Endothelial cell of umbilical vein (primary cell): ENCODE results near the gene CCR2. TPM values are rescaled to one million over a fixed set of nuclear protein-coding genes. Genes with fewer than 3 reads are reported as not detected.

ENCODE experiments used
- BruUV-seq: library from RNA; stranded (reverse); fragments of 400-500 nt; replicated peaks from 2 replicates; lab custom pipeline; 2021; lab: Mats Ljungman, UMichigan
- CTCF ChIA-PET: fragments of 300-600, 350-600 bp; sonication (Branson Sonifier 250); formaldehyde crosslinking; loops from one replicate; lab custom pipeline; 2021; ENCODE audit warnings: antibody characterized with exemption, inconsistent platforms; lab: Charles Lee
- POLR2A ChIA-PET: fragments of 300-600, 350-600 bp; sonication (Branson Sonifier 250); formaldehyde crosslinking; loops from one replicate; lab custom pipeline; 2021; ENCODE audit warnings: antibody characterized with exemption, inconsistent platforms; lab: Charles Lee
- DNase-seq: peaks from one replicate; pipeline ENCODE4 v3.0.0-alpha.2; 2011; ENCODE audit warnings: low read depth, low spot score
- FAIRE-seq: peaks from 2 replicates; lab custom pipeline; 2011; peaks lifted over from hg19 to GRCh38; lab: Jason Lieb, UNC
- H2AFZ ChIP-seq: 2 replicates; pipeline ENCODE4 v1.6.0; 2012; ENCODE audit warnings: low read depth, low read length, control low read depth, inconsistent platforms
- H3K27ac ChIP-seq: 2 replicates; pipeline ENCODE4 v1.5.1; 2011; ENCODE audit warnings: low read depth, mild to moderate bottlenecking, control low read depth, low read length, moderate library complexity; ENCODE audit not compliant: insufficient read depth
- H3K27me3 ChIP-seq, 2 experiments: 2 replicates each; pipeline versions ENCODE4 v1.6.0 to v1.6.1; 2011; ENCODE audit warnings: low read length in 2 of 2, mixed read lengths in 1 of 2; ENCODE audit not compliant: control insufficient read depth in 2 of 2, insufficient read depth in 2 of 2
- H3K36me3 ChIP-seq, 2 experiments: 2 replicates in 1 of 2; 3 replicates in 1 of 2; pipeline ENCODE4 v1.5.1; 2011; ENCODE audit warnings: low read length in 2 of 2, mild to moderate bottlenecking in 1 of 2, moderate library complexity in 1 of 2; ENCODE audit not compliant: control insufficient read depth in 2 of 2, insufficient read depth in 2 of 2; ENCODE audit errors: extremely low read depth in 1 of 2
- H3K4me1 ChIP-seq: 3 replicates; pipeline ENCODE4 v1.5.1; 2011; ENCODE audit warnings: mild to moderate bottlenecking, low read length; ENCODE audit not compliant: control insufficient read depth, insufficient read depth; ENCODE audit errors: extremely low read depth
- H3K4me2 ChIP-seq: 2 replicates; pipeline ENCODE4 v1.6.1; 2011; ENCODE audit warnings: low read length, control low read depth, mixed read lengths; ENCODE audit not compliant: insufficient read depth
- H3K4me3 ChIP-seq, 3 experiments: fragments of 200-600 bp in 1 of 3; sonication (generic), shearing (Covaris generic) in 1 of 3; replicated peaks in 1 of 3; 2 replicates each; pipeline ENCODE4 v1.5.1; 2011 to 2016; ENCODE audit warnings: control low read depth in 3 of 3, low read length in 3 of 3, mild to moderate bottlenecking in 2 of 3, inconsistent platforms in 1 of 3, low read depth in 1 of 3, moderate library complexity in 1 of 3; ENCODE audit not compliant: insufficient read depth in 1 of 3
- H3K79me2 ChIP-seq: 2 replicates; pipeline ENCODE4 v1.6.0; 2012; ENCODE audit warnings: low read length, inconsistent platforms; ENCODE audit not compliant: control insufficient read depth, insufficient read depth
- H3K9ac ChIP-seq: replicated peaks from 2 replicates; pipeline ENCODE3; 2011; ENCODE audit warnings: low read length, control low read depth; ENCODE audit not compliant: insufficient read depth; ENCODE audit errors: extremely low read depth
- H3K9me1 ChIP-seq: replicated peaks from 3 replicates; pipeline ENCODE4 v1.6.0; 2011; ENCODE audit warnings: mild to moderate bottlenecking, low read length; ENCODE audit not compliant: control insufficient read depth, insufficient read depth; ENCODE audit errors: extremely low read depth
- H3K9me3 ChIP-seq: replicated peaks from 2 replicates; pipeline ENCODE4 v1.5.1; 2012; ENCODE audit warnings: low read length, inconsistent platforms; ENCODE audit not compliant: control insufficient read depth, insufficient read depth
- H4K20me1 ChIP-seq: replicated peaks from 2 replicates; pipeline ENCODE3; 2011; ENCODE audit warnings: mild to moderate bottlenecking, low read length; ENCODE audit not compliant: control insufficient read depth, insufficient read depth; ENCODE audit errors: extremely low read depth
- CTCF ChIP-seq, 2 donors: IDR thresholded peaks; 1 replicate in 1 of 2; 2 replicates in 1 of 2; pipeline ENCODE4 v1.5.1; 2011; ENCODE audit warnings: low read length in 2 of 2, mild to moderate bottlenecking in 2 of 2, moderate library complexity in 2 of 2, control low read depth in 1 of 2, inconsistent platforms in 1 of 2, low read depth in 1 of 2; ENCODE audit not compliant: insufficient read depth in 1 of 2; ENCODE audit errors: extremely low read depth in 1 of 2
- EZH2 ChIP-seq: IDR thresholded peaks from 2 replicates; pipeline ENCODE4 v1.6.1; 2012; ENCODE audit warnings: borderline replicate concordance, low read depth, mild to moderate bottlenecking, moderate library complexity, low read length, inconsistent platforms; ENCODE audit not compliant: severe bottlenecking
- FOS ChIP-seq: IDR thresholded peaks from 2 replicates; pipeline ENCODE4 v1.6.1; 2011; ENCODE audit warnings: mild to moderate bottlenecking, low read length, moderate library complexity, borderline replicate concordance; ENCODE audit not compliant: insufficient read depth
- GATA2 ChIP-seq: IDR thresholded peaks from 2 replicates; pipeline ENCODE4 v1.7.0; 2011; ENCODE audit warnings: low read depth, mild to moderate bottlenecking, moderate library complexity, mixed read lengths, low read length; ENCODE audit not compliant: insufficient read length, insufficient read depth
- JUN ChIP-seq: IDR thresholded peaks from 2 replicates; pipeline ENCODE4 v1.6.1; 2011; ENCODE audit warnings: borderline replicate concordance, low read depth; ENCODE audit not compliant: insufficient read length, insufficient read depth
- MAX ChIP-seq: IDR thresholded peaks from 2 replicates; pipeline ENCODE4 v1.6.1; 2011; ENCODE audit not compliant: insufficient read depth, insufficient read length
- MYC ChIP-seq: IDR thresholded peaks from one replicate; pipeline ENCODE4 v1.6.1; 2011; ENCODE audit warnings: mild to moderate bottlenecking, low read depth, low read length
- POLR2A ChIP-seq: IDR thresholded peaks from 2 replicates; pipeline ENCODE4 v1.6.1; 2012; ENCODE audit warnings: low read depth, mild to moderate bottlenecking, control low read depth, low read length
- POLR2AphosphoS5 ChIP-seq: IDR thresholded peaks from 2 replicates; pipeline ENCODE4 v1.6.1; 2012; ENCODE audit warnings: low read depth, mild to moderate bottlenecking, control low read depth, low read length, moderate library complexity; ENCODE audit not compliant: insufficient read depth
- dilution Hi-C: fragments of 300-500 bp; cut with MboI; formaldehyde crosslinking; loops from one replicate; pipeline ENCODE4 v1.15.0; 2019; ENCODE audit warnings: low sequenced_read_pairs; ENCODE audit not compliant: extremely low pct_ligation_motif_present
- intact Hi-C: fragments of 100-400 bp; cut with micrococcal nuclease; formaldehyde crosslinking; loops from one replicate; pipeline ENCODE4 v1.10.0; 2022
- polyA plus RNA-seq, 4 experiments: library from polyadenylated mRNA; depleted of rRNA in 3 of 4; stranded (reverse) in 3 of 4; unstranded in 1 of 4; fragments of >200 nt; gene quantifications; 2 replicates each; pipeline versions ENCODE4 v1.2.1 to v1.2.3, GENCODE V29; 2011 to 2012; ENCODE audit warnings: missing spikeins in 1 of 4
- total RNA-seq: library from RNA; stranded (reverse); gene quantifications from 2 replicates; pipeline ENCODE4 v1.2.3, GENCODE V29; 2021

CCR2 gene
- total and polyA plus RNA-seq, 2 donors (not counting 3 experiments of a cell fraction or from before 2014, with no cell fraction given), result not detected

- H3K79me2 ChIP-seq, result no peaks in the 10 kb centered on the region
- TF ChIP-seq GATA2, result no peak
- no peak for TF ChIP-seq POLR2AphosphoS5
- TF ChIP-seq CTCF (IDR thresholded peaks at IDR 0.05; ENCODE audit: extremely low read depth in 1 of 2, insufficient read depth in 1 of 2, low read depth in 1 of 2, low read length in 2 of 2), result no peak
- TF ChIP-seq MYC, result no peak
- TF ChIP-seq FOS, result no peak
- no peak for TF ChIP-seq POLR2A
- no peak for TF ChIP-seq EZH2
- TF ChIP-seq MAX, result no peak
- no peak for TF ChIP-seq JUN
- ChIA-PET CTCF (interaction anchor here (1.0 to 6.8 kb wide), 2 partner anchors 18 to 32 kb away, joined by 3 to 50 read pairs; no protein-coding TSS in a partner anchor), POLR2A (no interaction called here)
- H2AFZ ChIP-seq, result no peak overlapping the region
- no peaks in the 10 kb centered on the region for H3K36me3 ChIP-seq
- BruUV-seq, result no TSS peak
- dilution Hi-C loops (no loop called here), intact Hi-C loops (loop anchor here (5.0 kb wide), 1 partner anchor 413 kb away; the partner anchor contains the start of gene FYCO1)
- no peak overlapping the region for H3K9ac ChIP-seq
- H3K4me1 ChIP-seq, result peaks cover 61% of the 10 kb centered on the region
- no peaks in the 10 kb centered on the region for H3K27me3 ChIP-seq
- no peak overlapping the region for H3K4me3 ChIP-seq
- no peaks in the 10 kb centered on the region for H3K9me3 ChIP-seq
- no peak overlapping the region for H3K27ac ChIP-seq
- no peaks in the 10 kb centered on the region for H4K20me1 ChIP-seq
- FAIRE-seq (no peak), DNase-seq (no peak)
- H3K9me1 ChIP-seq, result no peaks in the 10 kb centered on the region
- H3K4me2 ChIP-seq, result no peak overlapping the region
Observed at GRCh38 chr3:46409739-46410489, 56.0 kb downstream of the CCR2 start.

Other genes starting within 250 kb of the CCR2 start
- gene CCR1, start 145.8 kb upstream of the CCR2 start, total RNA-seq, result not detected in 2 replicates
- not detected in 2 replicates for gene CCR1, start 145.8 kb upstream of the CCR2 start, polyA plus RNA-seq
- not detected in 2 replicates for gene CCR3, start 111.7 kb upstream of the CCR2 start, total RNA-seq
- not detected in 2 replicates for gene CCR3, start 111.7 kb upstream of the CCR2 start, polyA plus RNA-seq
- not detected in 2 replicates for gene CCR5, start 16.8 kb downstream of the CCR2 start, total RNA-seq
- gene CCR5, start 16.8 kb downstream of the CCR2 start, polyA plus RNA-seq, result not detected in 2 replicates
- gene CCRL2, start 53.1 kb downstream of the CCR2 start, total RNA-seq, result 3.9 and 6.4 TPM in 2 replicates
- gene CCRL2, start 53.1 kb downstream of the CCR2 start, polyA plus RNA-seq, result 6.6 and 7.4 TPM in 2 replicates
- gene LTF, start 110.8 kb downstream of the CCR2 start, total RNA-seq, result not detected in 2 replicates
- not detected in 2 replicates for gene LTF, start 110.8 kb downstream of the CCR2 start, polyA plus RNA-seq
- gene RTP3, start 143.9 kb downstream of the CCR2 start, total RNA-seq, result not detected in 2 replicates
- 0.06 TPM in 1 of 2 replicates, not detected in the other for gene RTP3, start 143.9 kb downstream of the CCR2 start, polyA plus RNA-seq
- gene LRRC2, start 212.2 kb downstream of the CCR2 start, total RNA-seq, result 0.39 and 0.73 TPM in 2 replicates
- gene LRRC2, start 212.2 kb downstream of the CCR2 start, polyA plus RNA-seq, result 0.08 and 0.14 TPM in 2 replicates